Mucosa of descending colon (tissue), 3 donors: ENCODE data around the gene CDCA7. TPM values are rescaled to one million over a fixed set of nuclear protein-coding genes. Genes with fewer than 3 reads are reported as not detected.

ENCODE experiments used
- ATAC-seq: fragments of 200-7000 bp; cut with Tn5 transposase; one replicate; pipeline ENCODE4 v1.9.1; 2020; ENCODE audit warnings: mild to moderate bottlenecking, moderate library complexity
- DNase-seq, 3 donors: peaks; one replicate each; pipeline ENCODE4 v3.0.0-alpha.2; 2020
- H3K36me3 ChIP-seq: fragments of 200-600 bp; one replicate; pipeline ENCODE4 v1.8.0; 2021; ENCODE audit warnings: low read depth, mild to moderate bottlenecking
- H3K4me1 ChIP-seq: fragments of 200-600 bp; one replicate; pipeline ENCODE4 v1.8.0; 2021; ENCODE audit warnings: low read depth, mild to moderate bottlenecking
- H3K4me3 ChIP-seq: fragments of 200-600 bp; one replicate; pipeline ENCODE4 v1.8.0; 2021; ENCODE audit warnings: mild to moderate bottlenecking
- H3K9me3 ChIP-seq: fragments of 200-600 bp; one replicate; pipeline ENCODE4 v1.8.0; 2021; ENCODE audit warnings: mild to moderate bottlenecking
- CTCF ChIP-seq: fragments of 200-600 bp; IDR thresholded peaks from one replicate; pipeline ENCODE4 v1.8.0; 2022; ENCODE audit warnings: antibody characterized with exemption, mild to moderate bottlenecking
- intact Hi-C, 2 donors: fragments of 100-400 bp; cut with DNase I in 1 of 2; cut with micrococcal nuclease in 1 of 2; formaldehyde crosslinking; loops; one replicate each; pipeline versions ENCODE4 v1.11.0 to v1.11.1; 2022; cut with DNase I, micrococcal nuclease
- total RNA-seq, 3 donors: library from RNA; stranded (reverse); fragmentation: NEBNext Ultra II Directional in 2 of 3; extraction: Animal tissue kit (Norgen Biotek cat#: 25700) in 2 of 3; gene quantifications; one replicate each; pipeline versions ENCODE4 v1.2.1 to v1.2.4, GENCODE V29; 2021 to 2023
- donor health status: DM: no; HTN: no; CAD: no; lungs with moderate emphysema.
- donor health status: DM: no; HTN: no; CAD: no.
- donor health status: DM: no; HTN: yes; CAD: no.

Gene CDCA7
- total RNA-seq, 3 donors from 2014 or later, result 9.3 to 43.6 (median 23.0) TPM

GRCh38 chr2:173386021-173386737 is 31.5 kb downstream of the CDCA7 start:
- no peak for ATAC-seq

GRCh38 chr2:173386738-173387065 is 32.0 kb downstream of the CDCA7 start:
- Histone ChIP-seq H3K4me3 (no peak overlapping the region), H3K9me3 (no peaks in the 10 kb centered on the region), H3K4me1 (no peaks in the 10 kb centered on the region), H3K36me3 (no peaks in the 10 kb centered on the region)
- intact Hi-C loops, result no loop called here
- ATAC-seq, result no peak
- no peak for TF ChIP-seq CTCF
- no peak for DNase-seq

More at GRCh38 chr2:173386021-173386737, 31.5 kb downstream of the CDCA7 start:
- Histone ChIP-seq H3K36me3 (no peaks in the 10 kb centered on the region), H3K4me1 (no peaks in the 10 kb centered on the region), H3K9me3 (no peaks in the 10 kb centered on the region), H3K4me3 (no peak overlapping the region)
- DNase-seq, result no peak
- no peak for TF ChIP-seq CTCF
- intact Hi-C loops, result no loop called here

GRCh38 chr2:173387079-173387478 is 32.4 kb downstream of the CDCA7 start:
- no peak for TF ChIP-seq CTCF

GRCh38 chr2:173387660-173388059 is 33.0 kb downstream of the CDCA7 start:
- no peak overlapping the region for H3K4me3 ChIP-seq
- intact Hi-C loops, result no loop called here
- no peaks in the 10 kb centered on the region for H3K4me1 ChIP-seq
- TF ChIP-seq CTCF, result no peak
- no peaks in the 10 kb centered on the region for H3K36me3 ChIP-seq
- DNase-seq (no peak), ATAC-seq (no peak)
- H3K9me3 ChIP-seq, result no peaks in the 10 kb centered on the region

More at GRCh38 chr2:173387079-173387478, 32.4 kb downstream of the CDCA7 start:
- Histone ChIP-seq H3K4me3 (no peak overlapping the region), H3K4me1 (no peaks in the 10 kb centered on the region), H3K9me3 (no peaks in the 10 kb centered on the region), H3K36me3 (no peaks in the 10 kb centered on the region)
- DNase-seq (no peak), ATAC-seq (no peak)
- intact Hi-C loops, result no loop called here

GRCh38 chr2:173388795-173389194 is 34.1 kb downstream of the CDCA7 start:
- TF ChIP-seq CTCF, result no peak
- ATAC-seq (no peak), DNase-seq (no peak)
- no peaks in the 10 kb centered on the region for H3K9me3 ChIP-seq
- H3K4me3 ChIP-seq, result no peak overlapping the region
- H3K4me1 ChIP-seq, result no peaks in the 10 kb centered on the region
- no peaks in the 10 kb centered on the region for H3K36me3 ChIP-seq
- intact Hi-C loops, result no loop called here

- no peaks in the 10 kb centered on the region for H3K9me3 ChIP-seq
- no peaks in the 10 kb centered on the region for H3K36me3 ChIP-seq
- intact Hi-C loops, result no loop called here
- H3K4me1 ChIP-seq, result no peaks in the 10 kb centered on the region
- H3K4me3 ChIP-seq, result no peak overlapping the region
- no peak for TF ChIP-seq CTCF
- ATAC-seq, result no peak
- no peak for DNase-seq
Observed at GRCh38 chr2:173390036-173390435, 35.4 kb downstream of the CDCA7 start.
